ENCODE measurements around the gene KLHL14.
"Not testable (repeated sequence)": the region's sequence is repeated elsewhere in the genome, so short reads cannot be mapped to it uniquely, and the experiment has no call there.

Gene KLHL14, protein sequence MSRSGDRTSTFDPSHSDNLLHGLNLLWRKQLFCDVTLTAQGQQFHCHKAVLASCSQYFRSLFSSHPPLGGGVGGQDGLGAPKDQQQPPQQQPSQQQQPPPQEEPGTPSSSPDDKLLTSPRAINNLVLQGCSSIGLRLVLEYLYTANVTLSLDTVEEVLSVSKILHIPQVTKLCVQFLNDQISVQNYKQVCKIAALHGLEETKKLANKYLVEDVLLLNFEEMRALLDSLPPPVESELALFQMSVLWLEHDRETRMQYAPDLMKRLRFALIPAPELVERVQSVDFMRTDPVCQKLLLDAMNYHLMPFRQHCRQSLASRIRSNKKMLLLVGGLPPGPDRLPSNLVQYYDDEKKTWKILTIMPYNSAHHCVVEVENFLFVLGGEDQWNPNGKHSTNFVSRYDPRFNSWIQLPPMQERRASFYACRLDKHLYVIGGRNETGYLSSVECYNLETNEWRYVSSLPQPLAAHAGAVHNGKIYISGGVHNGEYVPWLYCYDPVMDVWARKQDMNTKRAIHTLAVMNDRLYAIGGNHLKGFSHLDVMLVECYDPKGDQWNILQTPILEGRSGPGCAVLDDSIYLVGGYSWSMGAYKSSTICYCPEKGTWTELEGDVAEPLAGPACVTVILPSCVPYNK

DNA sequence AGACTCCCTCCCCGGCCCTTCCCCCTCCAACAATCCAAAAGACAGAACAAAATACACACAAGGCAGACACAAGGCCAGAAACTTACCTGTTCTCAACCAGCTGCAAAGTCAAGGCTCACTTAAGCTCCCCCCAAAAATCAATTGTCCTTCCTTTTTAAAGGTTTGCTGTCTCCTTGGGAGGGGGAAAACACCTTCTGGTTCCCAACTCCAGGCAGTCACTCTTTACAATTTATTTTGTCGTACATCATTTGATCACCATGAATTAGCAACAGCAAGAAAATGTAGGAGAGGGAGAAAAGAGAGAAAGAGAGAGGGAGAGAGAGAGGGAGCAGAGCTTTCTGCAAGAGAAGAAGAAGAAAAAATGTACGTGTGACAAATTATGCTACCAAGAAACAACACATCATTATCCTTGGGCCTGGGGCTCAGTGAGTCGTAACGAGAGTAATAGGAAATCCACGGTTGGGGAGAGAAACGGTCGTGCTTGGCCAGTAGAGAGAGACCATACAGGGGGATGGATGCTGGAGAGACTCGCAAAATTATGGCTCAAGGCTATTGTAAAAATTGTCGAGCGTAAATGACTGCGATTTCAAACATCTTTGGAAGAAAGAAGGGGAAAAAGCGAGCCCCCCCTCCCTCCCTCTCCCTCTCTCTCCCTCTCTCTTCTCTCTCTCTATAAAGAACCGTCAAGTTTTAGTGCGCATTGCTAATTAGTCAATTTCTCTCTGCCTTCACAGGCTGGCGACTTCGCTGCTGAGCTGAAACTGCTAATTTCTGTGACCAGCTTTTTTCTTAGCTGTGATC, at the start of gene KLHL14:
KLHL14 (minus strand) TSS at position 443 of the 801 bp plus-strand sequence. CDS start 2,432 bp downstream, outside the sequence.
- no peak for DNase-seq (ENCODE audit: low read depth in 2 of 2)

DNA sequence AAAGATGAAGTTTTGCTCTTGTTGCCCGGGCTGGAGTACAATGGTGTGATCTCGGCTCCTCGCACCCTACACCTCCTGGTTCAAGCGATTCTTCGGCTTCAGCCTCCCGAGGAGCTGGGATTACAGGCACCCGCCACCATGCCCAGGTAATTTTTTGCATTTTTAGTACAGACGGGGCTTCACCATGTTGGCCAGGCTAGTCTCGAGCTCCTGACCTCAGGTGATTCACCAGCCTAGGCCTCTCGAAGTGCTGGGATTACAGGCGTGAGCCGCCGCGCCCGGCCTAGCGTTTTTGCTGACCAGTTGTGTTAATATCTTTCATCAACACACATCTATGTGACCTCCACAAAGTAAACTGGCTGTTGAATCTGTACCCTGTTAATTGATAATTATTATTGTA, 49.4 kb upstream of the KLHL14 start:
- no peak for DNase-seq (ENCODE audit: low read depth in 2 of 2)

DNA sequence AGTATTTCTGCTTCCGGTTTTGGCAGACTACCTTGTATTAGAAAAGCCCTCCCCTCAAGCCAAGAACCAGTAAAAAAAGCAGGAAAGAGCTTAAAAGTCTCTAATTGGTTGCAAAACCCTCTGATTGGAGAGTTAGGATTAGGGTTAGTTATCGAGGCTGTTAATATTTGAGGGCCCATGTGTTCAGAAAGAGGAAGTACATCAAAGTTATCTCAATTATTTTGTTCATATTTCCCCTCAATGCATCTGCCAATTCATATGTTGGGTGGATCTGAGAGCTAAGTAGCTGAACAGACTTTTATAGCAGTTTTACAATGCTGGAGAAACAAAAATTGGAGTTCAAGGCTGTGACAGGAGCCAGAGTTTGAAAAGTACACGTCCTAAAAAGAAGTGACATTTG, 43.1 kb upstream of the KLHL14 start:
- DNase-seq (ENCODE audit: low read depth in 2 of 2) = no peak

DNA sequence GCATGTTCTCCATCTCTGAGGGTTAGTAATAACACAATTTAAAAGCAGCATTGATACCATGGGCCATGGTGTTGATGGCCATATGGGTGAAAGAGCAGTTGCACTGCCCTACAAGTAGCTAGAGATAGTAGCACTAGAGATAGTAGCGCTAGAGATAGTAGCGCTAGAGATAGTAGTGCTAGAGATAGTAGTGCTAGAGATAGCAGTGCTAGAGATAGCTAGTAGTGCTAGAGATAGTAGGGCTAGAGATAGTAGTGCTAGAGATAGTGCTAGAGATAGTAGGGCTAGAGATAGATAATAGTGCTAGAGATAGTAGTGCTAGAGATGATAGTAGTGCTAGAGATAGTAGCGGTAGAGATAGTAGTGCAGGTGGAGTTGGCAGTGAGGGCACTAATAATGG, 39.5 kb upstream of the KLHL14 start:
- DNase-seq (ENCODE audit: low read depth in 2 of 2) = no peak

DNA sequence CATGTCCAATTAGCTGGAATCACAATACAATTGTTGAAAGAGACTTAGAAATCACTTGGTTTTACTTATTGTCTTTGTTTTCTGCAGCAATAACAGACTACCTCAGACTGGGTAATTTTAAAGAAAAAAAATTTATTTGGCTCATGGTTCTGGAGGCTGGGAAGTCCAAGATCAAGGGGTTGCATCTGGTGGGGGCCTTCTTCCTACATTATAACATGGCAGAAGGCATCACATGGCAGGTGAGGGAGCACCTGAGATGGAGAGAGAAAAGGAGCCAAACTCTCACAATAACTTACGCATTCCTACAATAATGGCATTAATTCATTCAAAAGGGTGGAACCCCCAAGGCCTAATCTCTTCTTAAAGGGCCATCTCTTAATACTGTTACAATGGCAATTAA, 37.5 kb upstream of the KLHL14 start:
- DNase-seq (ENCODE audit: low read depth in 2 of 2) = no peak

DNA sequence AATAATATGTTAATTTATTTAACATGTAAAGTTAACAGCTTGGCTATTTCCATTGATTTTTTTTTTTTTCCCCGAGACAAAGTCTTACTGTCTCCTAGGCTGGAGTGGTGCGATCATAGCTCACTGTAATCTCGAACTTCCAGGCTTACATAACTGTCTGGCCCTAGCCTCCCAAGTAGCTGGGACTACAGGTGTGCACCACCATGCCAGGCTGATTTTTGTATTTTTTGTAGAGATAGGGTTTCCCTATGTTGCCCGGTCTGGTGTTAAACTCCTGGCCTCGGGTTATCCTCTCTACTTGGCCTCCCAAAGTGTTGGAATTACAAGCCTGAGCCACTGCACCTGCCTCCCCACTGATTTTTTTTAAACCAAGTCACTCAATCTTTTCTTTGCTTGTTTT, 32.5 kb upstream of the KLHL14 start:
- no peak for DNase-seq (ENCODE audit: low read depth in 2 of 2)

DNA sequence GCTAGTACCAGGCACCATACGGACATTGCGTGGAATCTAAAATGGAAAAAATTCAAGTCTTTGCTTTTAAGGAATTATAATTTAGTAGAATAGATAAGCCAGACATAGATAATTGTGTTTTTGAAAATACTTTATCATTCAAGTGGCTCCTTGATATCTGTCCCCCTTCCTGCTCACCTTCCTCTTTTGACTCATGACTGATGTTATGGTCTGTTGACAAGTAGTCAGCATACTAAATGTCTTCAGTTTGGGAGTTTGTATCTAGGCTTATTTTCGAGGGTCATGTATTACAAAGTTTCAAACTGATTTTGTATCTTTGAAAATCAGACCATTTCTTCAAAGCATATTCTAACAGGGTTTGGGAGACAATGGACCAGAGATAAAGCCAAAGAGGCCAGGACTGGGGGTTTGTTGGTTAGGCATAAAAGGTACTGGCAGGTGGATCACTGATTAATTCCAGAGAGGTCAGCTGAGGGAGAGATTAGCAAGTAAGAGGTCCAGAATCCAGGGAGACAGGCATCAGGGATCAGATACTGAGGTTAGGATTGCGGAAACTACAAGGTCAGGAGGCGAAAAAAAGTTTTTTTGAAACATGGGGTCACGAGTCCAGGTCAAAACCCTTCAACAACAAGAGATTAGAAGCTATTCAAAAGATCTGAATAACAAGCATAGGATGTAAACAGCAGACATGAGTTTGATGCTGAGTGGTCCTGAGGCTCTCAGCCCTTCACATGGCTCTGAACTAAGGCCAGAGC, 31.5 kb upstream of the KLHL14 start:
- no peak for DNase-seq (ENCODE audit: low read depth in 2 of 2)

DNA sequence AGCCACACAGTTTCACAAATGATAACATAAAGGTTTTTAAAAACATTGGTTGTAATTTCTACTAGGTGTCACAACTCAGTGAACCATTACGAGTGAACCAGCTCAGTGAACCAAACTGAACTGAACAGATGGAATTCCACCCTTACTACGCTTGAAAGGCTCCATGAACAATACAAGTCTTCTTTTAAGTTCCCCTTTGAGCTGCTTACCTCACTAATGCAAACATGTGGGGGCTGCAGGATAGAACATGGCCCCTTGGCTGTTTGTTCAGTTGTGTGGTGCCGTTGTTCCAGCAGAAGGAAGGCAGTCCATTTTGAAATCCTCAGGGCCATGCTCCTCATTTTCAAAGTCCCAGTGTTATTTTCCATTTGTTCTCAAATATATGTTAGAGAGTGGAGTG, 30.7 kb upstream of the KLHL14 start:
- no peak for DNase-seq (ENCODE audit: low read depth in 2 of 2)

DNA sequence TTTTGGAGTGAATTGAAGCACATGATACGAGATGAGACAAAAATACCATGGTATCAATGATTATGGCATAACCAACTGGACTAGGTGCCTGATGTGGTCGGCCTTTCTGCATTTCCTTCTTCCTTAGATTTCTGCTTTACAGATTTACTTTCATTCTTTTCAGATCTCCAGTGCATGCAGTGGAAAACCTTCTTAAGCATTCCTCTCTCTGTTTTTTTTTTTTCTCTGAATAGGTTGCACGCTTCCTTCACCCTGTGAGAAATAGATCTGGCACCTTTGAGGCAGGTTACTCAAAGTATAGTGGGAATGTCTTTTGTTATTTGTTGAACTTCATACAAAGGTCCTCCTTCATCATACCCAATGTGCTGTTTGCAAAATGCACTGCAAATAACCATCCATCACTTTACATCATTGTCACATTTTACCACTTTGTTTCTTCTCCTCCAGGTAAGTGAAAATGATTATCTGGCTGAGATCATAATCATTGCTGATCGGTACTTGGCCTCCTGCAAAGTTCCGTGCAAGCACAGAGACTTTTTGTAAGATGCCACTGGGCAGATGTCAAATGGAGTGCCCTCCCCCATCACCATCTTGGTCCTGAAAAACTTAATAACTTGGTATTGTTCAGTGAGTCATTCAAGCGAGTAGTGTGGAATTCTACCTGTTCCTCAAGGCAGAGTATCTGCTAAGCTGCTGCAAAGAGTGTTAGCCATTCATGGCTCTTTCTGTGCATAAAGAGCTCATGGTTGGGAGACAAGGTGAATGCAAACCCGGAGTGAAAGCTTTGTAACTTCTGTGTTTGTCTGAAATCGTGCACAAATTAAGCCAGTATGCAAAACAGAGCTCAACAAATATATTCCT, 30.0 kb upstream of the KLHL14 start:
- no peak for DNase-seq (ENCODE audit: low read depth in 2 of 2)

DNA sequence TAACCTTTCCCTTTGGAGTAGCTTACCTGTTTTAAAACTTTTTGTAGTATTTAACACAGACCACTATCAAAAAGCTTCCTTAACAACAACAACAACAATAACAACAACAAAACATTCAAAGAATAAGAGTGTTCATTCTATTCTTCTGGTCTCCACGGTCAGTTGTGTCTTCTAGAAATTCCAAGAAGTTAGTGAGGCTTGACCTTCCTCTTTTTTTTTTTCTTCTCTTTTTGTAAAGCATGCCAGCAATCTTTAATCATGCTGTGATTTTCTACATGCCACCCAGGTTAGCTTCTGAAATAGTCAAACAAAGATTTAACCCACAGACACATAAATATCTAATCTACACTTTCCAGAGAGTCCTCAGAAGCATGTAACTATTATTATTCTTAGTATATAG, 28.4 kb upstream of the KLHL14 start:
- DNase-seq (ENCODE audit: low read depth in 2 of 2) = no peak

DNA sequence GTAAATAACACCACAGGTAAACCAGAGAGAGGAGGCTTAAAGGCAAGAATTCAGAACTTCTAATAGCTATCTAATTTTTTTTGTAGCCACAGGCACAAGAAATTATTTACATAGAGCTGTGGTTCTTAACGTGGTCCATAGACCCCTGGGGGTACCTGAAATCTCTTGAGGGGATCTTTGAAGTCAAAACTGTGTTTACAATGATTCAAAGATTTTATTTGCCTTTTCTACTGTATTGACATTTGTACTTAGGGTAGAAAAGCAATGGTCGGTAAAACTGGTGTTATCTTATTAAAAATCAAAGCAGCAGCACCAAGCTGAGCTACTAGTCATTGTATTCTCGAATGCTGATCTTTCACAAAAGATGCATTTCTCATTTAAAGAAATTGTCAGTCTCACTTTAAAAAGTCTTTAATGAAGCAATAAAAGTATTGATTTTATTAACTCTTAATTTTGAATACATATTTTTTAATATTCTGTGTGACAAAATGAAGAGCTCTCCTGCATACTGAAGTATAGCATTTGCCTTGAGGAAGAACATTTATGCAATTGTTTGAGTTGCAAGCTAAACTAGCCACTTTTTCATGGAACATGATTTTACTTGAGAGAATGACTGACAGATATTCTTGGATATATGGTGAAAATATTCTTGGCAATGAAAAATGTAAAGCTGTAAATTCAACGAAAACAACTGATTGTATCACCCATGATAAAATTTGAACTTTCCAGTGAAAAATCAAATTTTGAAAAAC, 25.6 kb upstream of the KLHL14 start:
- no peak for DNase-seq (ENCODE audit: low read depth in 2 of 2)

DNA sequence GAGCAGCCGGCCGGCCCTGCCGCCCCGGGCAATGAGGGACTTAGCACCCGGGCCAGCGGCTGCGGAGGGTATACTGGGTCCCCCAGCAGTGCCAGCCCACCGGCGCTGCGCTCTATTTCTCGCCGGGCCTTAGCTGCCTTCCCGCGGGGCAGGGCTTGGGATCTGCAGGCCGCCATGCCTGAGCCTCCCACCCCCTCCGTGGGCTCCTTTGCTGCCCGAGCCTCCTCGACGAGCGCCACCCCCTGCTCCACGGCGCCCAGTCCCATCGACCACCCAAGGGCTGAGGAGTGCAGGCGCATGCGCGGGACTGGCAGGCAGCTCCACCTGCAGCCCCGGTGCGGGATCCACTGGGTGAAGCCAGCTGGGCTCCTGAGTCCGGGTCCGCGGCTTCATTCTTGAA, 21.8 kb upstream of the KLHL14 start:
- DNase-seq (ENCODE audit: low read depth in 2 of 2) = not testable (repeated sequence)

DNA sequence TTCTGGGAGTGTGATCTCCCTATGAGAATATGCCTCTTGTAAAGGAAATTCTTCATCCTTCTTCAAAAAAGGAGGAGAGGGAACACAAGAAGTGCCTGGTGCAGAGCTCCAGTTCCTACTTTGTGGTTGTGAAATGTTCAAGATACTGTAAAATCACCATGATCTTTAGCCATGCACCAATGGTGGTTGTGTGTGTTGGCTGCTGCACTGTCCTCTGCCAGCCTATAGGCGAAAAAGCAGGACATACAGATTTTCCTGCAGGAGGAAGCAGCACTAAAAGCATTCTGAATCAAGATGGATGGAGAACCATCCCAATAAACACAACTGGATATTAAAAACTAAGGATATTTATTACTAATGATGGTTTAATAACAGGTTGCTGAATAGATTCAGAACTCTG, 6.2 kb upstream of the KLHL14 start:
- no peak for DNase-seq (ENCODE audit: low read depth in 2 of 2)

DNA sequence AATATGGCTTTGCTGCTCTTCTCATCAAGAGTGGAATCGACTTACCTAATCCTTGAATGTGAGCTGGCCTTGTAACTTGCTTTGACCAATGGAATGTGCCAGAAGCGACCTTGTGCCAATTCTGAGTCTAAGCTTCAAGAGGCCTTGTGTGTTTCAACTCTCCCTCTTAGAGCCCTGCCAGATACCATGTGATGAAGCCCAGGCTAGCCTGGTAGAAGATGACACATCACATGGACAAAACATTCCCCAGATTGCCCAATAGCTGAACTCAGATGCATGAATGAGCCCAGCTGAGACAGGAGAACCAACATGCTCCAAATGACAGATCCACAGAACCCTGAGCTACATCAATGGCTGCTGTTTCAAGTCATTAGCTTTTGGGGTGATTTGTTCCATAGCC, 4.2 kb upstream of the KLHL14 start:
- no peak for DNase-seq (ENCODE audit: low read depth in 2 of 2)

DNA sequence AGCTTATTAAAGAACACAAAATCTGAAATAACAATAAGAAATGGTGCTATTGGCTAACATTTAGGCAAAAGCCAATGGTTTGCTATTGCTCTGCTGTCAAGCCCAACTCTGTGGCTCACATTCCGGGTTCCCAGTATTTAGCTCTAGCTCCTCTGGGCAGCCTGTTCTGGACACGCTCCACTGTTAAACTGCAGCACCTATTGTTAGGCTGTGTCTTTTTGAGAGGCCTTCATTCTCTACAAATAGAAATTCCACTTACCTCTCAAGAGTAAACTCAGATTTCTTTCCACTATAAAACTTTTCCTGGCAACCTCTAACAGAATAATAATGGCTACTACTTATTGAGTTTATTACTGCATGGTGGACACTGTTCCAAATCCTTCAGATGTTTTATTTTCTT, 3.7 kb upstream of the KLHL14 start:
- DNase-seq (ENCODE audit: low read depth in 2 of 2) = no peak

DNA sequence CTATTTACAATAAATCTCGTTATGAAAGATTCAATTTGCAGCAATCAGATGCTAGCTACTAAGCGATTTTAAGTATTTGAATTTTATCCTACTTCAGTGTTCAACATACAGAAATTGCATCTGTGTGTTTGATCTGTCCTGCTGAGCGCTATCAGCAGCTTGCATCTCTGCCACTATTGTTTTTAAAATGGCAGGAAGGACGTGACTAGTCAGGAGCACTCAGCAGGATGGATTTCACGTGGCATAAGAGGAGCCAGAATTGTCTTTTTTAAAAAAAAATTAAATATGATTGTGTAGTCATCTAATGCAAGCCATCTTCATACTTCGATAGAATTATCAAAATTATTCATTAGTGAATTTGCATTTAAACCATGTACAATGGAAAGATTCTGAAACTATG, 2.8 kb upstream of the KLHL14 start:
- DNase-seq (ENCODE audit: low read depth in 2 of 2) = no peak

DNA sequence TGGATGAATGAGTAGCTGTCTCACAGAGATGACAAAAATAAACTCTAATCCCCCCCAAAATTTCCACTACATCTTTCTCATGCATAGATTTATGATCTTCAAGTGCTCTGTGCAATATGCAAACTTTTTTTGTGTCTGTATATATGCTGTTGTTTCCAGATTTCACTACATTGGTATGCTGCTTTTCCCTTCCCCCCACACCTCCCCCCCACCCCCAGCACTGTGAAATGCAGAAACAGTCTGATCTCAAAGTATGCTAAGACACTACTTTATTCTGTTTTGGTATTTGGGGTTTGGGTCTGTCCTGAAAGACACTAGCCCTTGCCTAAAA, 524 bp upstream of the KLHL14 start:
- no peak for DNase-seq (ENCODE audit: low read depth in 2 of 2)

DNA sequence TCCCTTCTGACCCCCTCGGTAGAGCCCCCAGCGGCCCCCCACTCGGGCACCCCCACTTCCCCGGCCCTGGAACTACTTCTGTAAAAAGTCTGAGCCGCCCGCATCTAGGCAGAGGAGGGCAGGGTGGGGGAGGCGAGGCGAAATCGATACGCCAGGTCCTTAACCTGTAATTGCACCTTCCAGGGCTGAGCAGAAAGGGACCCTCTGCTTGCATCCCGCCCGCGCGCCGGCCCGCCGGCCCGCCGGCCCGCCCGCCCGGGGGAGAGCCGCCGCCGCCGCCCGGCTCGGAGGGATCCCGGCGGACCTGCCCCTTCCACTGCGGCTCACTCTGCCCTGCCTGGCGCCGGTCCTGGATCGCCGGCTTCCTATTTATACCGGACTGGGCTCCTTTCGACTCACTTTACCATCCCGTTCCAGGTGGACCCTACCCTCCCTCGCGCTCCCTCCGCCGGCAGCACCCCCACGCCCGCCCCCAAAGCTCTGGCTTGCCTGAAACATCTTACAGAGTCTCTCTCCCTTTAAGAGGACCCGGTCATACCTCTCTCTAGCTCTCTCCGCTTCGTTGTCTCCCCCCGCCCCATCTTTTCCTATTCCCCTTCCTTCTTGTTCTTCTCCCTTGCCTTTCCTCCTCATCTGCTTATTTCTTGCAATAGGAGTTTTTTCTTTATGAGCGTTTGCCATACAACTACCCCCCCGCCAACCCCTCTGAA, 797 bp downstream of the KLHL14 start:
- DNase-seq (ENCODE audit: low read depth in 2 of 2) = no peak

DNA sequence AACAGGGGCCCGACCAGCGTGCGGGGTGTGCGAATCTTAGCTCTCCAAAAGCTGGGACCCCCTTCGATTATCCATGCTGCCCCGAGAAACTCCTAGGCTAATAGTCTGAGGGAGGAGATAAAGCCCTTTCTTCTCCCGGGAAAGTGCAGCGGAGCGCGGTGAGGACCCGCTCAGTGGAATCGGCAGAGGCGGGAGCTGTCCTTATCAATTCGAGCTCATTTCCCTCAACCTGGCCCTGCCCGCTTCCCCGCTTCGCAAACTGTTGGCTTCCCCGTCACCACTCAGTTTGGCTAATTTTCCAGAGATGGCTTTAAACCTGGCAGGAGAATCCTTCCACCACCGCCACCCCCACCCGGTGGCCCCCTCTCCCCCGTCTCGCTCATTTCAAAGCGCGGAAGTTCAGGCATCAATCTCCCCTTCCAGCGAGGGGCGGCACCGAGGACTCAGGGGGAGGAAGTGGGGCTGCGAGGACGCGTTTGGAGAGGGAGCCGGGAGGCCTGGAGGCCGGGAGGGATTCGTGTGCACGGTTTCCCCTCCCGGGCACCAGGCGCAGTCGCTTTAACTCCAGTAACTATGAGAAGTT, 1.6 kb downstream of the KLHL14 start:
- DNase-seq (ENCODE audit: low read depth in 2 of 2) = no peak

Data from stimulated activated CD4-positive, alpha-beta T cell treated with anti-CD3 and anti-CD28 coated beads, Interleukin-1b, Interleukin-23, amount 100 ng/mL, for 1 hour (primary cell).